Right lobe of liver (tissue), 6 donors: Measurements from ENCODE around the gene IFI27L1. TPM values are rescaled to one million over a fixed set of nuclear protein-coding genes. Genes with fewer than 3 reads are reported as not detected.

Experiments
- ATAC-seq, 4 donors: fragments of 200-7000 bp; cut with Tn5 transposase; one replicate each; pipeline ENCODE4 v1.9.1; 2020; ENCODE audit warnings: mild to moderate bottlenecking in 4 of 4, moderate library complexity in 4 of 4
- DNase-seq, 3 donors: peaks; one replicate each; pipeline ENCODE4 v3.0.0-alpha.2; 2020
- H3K27ac ChIP-seq, 3 donors: fragments of 200-600 bp; one replicate each; pipeline ENCODE4 v1.8.0; 2022
- H3K27me3 ChIP-seq, 2 donors: fragments of 200-600 bp; one replicate each; pipeline ENCODE4 v1.8.0; 2022
- H3K36me3 ChIP-seq, 4 donors: fragments of 200-600 bp; sonication (generic) in 1 of 4; one replicate each; pipeline versions ENCODE4 v1.5.1 to v1.8.0; 2017 to 2022; ENCODE audit warnings: control low read depth in 1 of 4
- H3K4me1 ChIP-seq, 4 donors: fragments of 200-600 bp; sonication (generic) in 1 of 4; one replicate each; pipeline versions ENCODE4 v1.5.1 to v1.8.0; 2017 to 2022; ENCODE audit warnings: control low read depth in 1 of 4
- H3K4me3 ChIP-seq, 3 donors: fragments of 200-600 bp; one replicate each; pipeline ENCODE4 v1.8.0; 2022
- H3K9me3 ChIP-seq, 4 donors: fragments of 200-600 bp; sonication (generic) in 1 of 4; one replicate each; pipeline versions ENCODE4 v1.5.1 to v1.8.0; 2017 to 2022; ENCODE audit warnings: control low read depth in 1 of 4
- POLR2A ChIP-seq: fragments of 450-650 bp; IDR thresholded peaks from one replicate; pipeline ENCODE4 v1.6.1; 2017; ENCODE audit warnings: antibody characterized with exemption, mild to moderate bottlenecking
- WGBS: methylation state at CpG from one replicate; pipeline ENCODE4 v1.1.6; 2018; ENCODE audit warnings: low coverage, low lambda C conversion rate; ENCODE audit not compliant: insufficient coverage; ENCODE audit errors: missing lambda C conversion rate; 5-methylcytosine and 5-hydroxymethylcytosine counted together
- intact Hi-C, 2 donors: fragments of 100-400 bp; cut with DNase I; formaldehyde crosslinking; loops; one replicate each; pipeline versions ENCODE4 v1.11.2 to v1.14.1; 2022
- total RNA-seq, 6 experiments: library from RNA; depleted of rRNA in 2 of 6; stranded (reverse); fragments of >200 nt in 2 of 6; fragmentation: NEBNext Ultra II Directional in 3 of 6; extraction: Animal tissue kit (Norgen Biotek cat#: 25700) in 3 of 6; gene quantifications; one replicate each; pipeline versions ENCODE4 v1.1.0 to v1.2.4, GENCODE V29; 2016 to 2023
- TF ChIP-seq, protein P1 (sequence below), 4 donors: fragments of 200-600 bp in 3 of 4; fragments of 450-650 bp in 1 of 4; IDR thresholded peaks; one replicate each; pipeline versions ENCODE4 v1.5.1 to v1.8.0; 2016 to 2022; ENCODE audit warnings: antibody characterized with exemption in 4 of 4, mild to moderate bottlenecking in 2 of 4
- donor health status: DM: no; HTN: yes; CAD: no.
- donor health status: DM: no; HTN: no; CAD: no.
- donor health status: DM: no; HTN: no; CAD: no.
- donor health status: DM: no; HTN: yes; CAD: no.
- donor health status: DM: no; HTN: yes; CAD: no.

Gene IFI27L1
- total RNA-seq, 6 experiments from 2014 or later: 2.6 to 8.2 (median 5.3) TPM

DNA sequence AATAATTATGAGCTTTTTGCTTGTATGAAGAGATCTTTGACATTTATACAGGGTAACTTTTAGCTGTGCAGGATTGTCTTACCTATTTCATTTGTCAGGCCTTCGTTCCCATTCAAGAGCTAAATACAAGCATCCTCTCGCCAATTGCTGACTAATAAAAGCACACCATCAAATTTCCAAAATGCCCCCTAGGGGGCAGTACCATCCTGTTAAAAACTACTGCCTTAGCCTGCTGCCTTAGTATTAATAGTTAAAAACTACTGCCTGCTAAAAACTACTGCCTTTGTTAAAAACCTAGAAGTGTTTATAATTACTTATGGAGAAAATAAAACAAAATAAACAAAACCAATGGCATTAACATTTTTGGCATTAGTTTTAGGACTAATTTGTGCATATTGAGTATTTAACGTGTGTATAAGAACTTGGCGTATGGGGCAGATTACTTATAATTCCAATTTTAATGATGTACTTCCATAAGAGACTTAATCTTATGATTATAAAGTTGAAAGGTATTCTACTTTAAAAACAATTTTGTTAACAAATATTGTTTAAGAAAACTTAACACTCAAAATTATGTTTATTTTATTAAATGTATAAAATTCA, 51.3 kb downstream of the IFI27L1 start:
- TF ChIP-seq, protein P1, sequence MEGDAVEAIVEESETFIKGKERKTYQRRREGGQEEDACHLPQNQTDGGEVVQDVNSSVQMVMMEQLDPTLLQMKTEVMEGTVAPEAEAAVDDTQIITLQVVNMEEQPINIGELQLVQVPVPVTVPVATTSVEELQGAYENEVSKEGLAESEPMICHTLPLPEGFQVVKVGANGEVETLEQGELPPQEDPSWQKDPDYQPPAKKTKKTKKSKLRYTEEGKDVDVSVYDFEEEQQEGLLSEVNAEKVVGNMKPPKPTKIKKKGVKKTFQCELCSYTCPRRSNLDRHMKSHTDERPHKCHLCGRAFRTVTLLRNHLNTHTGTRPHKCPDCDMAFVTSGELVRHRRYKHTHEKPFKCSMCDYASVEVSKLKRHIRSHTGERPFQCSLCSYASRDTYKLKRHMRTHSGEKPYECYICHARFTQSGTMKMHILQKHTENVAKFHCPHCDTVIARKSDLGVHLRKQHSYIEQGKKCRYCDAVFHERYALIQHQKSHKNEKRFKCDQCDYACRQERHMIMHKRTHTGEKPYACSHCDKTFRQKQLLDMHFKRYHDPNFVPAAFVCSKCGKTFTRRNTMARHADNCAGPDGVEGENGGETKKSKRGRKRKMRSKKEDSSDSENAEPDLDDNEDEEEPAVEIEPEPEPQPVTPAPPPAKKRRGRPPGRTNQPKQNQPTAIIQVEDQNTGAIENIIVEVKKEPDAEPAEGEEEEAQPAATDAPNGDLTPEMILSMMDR (IDR thresholded peaks at IDR 0.05): peak; percentile 79 to 91 (median 82)
- no peak for TF ChIP-seq POLR2A
- no peak for DNase-seq
- Histone ChIP-seq H3K4me3 (no peak overlapping the region), H3K27ac (no peak overlapping the region), H3K36me3 (no peaks in the 10 kb centered on the region), H3K9me3 (no peaks in the 10 kb centered on the region), H3K27me3 (no peaks in the 10 kb centered on the region), H3K4me1 (peaks cover 0 to 7% (median 0%) of the 10 kb centered on the region in 4 donors)
- WGBS: 38% methylated on average over 4 of the region's 4 CpGs
- intact Hi-C loops: no loop called here
- ATAC-seq: peak; percentile 57 to 64 (median 61)

DNA sequence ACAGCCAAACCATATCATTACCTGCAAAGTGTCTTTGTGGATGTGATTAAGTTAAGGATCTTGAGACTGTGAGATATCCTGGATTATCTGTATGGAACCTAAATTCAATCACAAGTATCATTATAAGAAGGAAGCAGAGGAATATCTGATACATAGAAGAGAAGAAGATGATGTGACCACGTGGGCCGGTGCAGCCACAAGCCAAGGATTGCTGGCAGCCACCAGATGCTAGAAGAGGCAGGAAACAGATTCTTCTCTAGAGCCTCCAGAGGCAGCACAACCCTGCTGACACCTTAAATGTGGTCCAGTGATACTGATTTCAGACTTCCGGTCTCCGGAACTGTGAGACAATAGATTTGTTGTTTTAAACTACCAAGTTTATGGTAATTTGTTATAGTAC, 54.4 kb downstream of the IFI27L1 start:
- intact Hi-C loops: no loop called here
- DNase-seq (no peak), ATAC-seq (no peak)
- Histone ChIP-seq H3K27ac (no peak overlapping the region), H3K9me3 (no peaks in the 10 kb centered on the region), H3K36me3 (no peaks in the 10 kb centered on the region), H3K27me3 (no peaks in the 10 kb centered on the region), H3K4me3 (no peak overlapping the region), H3K4me1 (no peaks in the 10 kb centered on the region)
- 81% methylated on average over 4 of the region's 4 CpGs for WGBS
- TF ChIP-seq, protein P1 (IDR thresholded peaks at IDR 0.05): no peak
- no peak for TF ChIP-seq POLR2A

DNA sequence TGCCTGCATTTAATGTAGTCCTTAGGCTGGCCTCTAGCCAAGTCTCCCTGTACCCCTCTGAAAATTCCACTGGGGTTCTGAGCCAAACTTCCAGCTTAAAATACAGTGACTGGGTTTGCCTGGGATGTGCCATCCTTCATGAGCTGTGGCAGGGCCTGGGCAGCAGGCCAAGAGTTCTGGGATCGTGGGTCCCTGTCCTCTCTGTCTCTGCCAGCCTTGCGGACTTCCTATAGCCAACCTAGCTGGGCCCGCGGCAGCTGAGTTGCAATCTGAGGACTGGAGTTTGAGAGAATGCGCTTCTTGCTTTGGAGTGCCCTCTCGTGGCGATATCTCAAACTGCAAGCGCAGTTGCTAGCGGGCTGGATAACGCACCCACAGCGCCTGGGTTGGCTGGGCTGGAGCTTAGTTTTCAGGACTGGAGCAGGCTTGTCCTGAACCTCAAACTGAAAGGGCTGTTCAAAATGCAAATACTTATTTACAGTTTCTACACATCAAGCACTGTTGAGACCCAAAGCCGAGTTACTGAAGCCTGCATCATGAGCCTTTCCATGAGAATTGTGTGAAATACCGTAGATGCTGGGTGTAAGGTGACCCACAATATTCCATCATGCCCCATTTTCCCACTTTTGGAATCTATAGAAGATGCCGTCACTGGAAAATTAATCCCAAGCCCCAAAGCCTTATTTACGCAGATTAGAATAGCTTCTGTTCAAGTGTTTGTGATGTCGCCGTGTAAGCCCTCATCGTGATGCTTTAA, 55.6 kb downstream of the IFI27L1 start:
- DNase-seq: peak; percentile 87 to 89 (median 87)
- no peak overlapping the region for H3K4me3 ChIP-seq
- H3K27ac ChIP-seq: no peak overlapping the region
- no peaks in the 10 kb centered on the region for H3K9me3 ChIP-seq
- 43% methylated on average over 10 of the region's 18 CpGs for WGBS
- ATAC-seq: peak; percentile 99 to 100 (median 100)
- no peaks in the 10 kb centered on the region for H3K27me3 ChIP-seq
- TF ChIP-seq, protein P1 (IDR thresholded peaks at IDR 0.05): peak; percentile 93 to 98 (median 96)
- TF ChIP-seq POLR2A: no peak
- no peaks in the 10 kb centered on the region for H3K36me3 ChIP-seq
- H3K4me1 ChIP-seq: no peaks in the 10 kb centered on the region
- intact Hi-C loops: no loop called here

DNA sequence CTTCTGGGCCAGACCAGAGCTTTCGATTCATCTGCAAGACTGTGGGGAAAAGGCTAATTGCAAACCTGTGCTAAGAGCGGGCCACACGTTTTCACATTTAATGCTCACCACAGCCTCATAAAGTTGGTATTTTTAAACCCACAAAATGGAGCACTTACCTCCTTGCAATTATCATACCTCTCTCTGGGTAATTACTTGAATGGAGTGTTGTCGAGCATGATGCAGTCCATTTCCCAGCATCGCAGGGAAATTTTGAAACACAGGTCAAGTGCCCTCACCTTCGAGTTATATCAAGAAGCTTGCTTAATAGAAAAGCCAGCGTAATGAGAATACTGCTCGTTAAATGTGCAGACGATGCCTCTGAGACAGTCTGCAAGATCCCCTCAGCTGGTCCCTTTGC, 57.1 kb downstream of the IFI27L1 start:
- no peak for DNase-seq
- Histone ChIP-seq H3K4me1 (no peaks in the 10 kb centered on the region), H3K36me3 (no peaks in the 10 kb centered on the region), H3K27ac (no peak overlapping the region), H3K4me3 (no peak overlapping the region), H3K27me3 (no peaks in the 10 kb centered on the region), H3K9me3 (no peaks in the 10 kb centered on the region)
- WGBS: 59% methylated on average over 8 of the region's 9 CpGs
- ATAC-seq: no peak
- TF ChIP-seq, protein P1 (IDR thresholded peaks at IDR 0.05): no peak
- intact Hi-C loops: no loop called here
